Measurements from ENCODE around the gene NACA2.

GRCh38 chr17:61634942-61635538, 44.0 kb upstream of the NACA2 start:
- no peak for TF ChIP-seq FOXA1 (IDR thresholded peaks at IDR 0.05)
- TF ChIP-seq REST (IDR thresholded peaks at IDR 0.05) = no peak
- TF ChIP-seq, protein P1, sequence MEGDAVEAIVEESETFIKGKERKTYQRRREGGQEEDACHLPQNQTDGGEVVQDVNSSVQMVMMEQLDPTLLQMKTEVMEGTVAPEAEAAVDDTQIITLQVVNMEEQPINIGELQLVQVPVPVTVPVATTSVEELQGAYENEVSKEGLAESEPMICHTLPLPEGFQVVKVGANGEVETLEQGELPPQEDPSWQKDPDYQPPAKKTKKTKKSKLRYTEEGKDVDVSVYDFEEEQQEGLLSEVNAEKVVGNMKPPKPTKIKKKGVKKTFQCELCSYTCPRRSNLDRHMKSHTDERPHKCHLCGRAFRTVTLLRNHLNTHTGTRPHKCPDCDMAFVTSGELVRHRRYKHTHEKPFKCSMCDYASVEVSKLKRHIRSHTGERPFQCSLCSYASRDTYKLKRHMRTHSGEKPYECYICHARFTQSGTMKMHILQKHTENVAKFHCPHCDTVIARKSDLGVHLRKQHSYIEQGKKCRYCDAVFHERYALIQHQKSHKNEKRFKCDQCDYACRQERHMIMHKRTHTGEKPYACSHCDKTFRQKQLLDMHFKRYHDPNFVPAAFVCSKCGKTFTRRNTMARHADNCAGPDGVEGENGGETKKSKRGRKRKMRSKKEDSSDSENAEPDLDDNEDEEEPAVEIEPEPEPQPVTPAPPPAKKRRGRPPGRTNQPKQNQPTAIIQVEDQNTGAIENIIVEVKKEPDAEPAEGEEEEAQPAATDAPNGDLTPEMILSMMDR (IDR thresholded peaks at IDR 0.05; ENCODE audit: low read depth, low read length, missing input control) = no peak
- TF ChIP-seq, protein P2, sequence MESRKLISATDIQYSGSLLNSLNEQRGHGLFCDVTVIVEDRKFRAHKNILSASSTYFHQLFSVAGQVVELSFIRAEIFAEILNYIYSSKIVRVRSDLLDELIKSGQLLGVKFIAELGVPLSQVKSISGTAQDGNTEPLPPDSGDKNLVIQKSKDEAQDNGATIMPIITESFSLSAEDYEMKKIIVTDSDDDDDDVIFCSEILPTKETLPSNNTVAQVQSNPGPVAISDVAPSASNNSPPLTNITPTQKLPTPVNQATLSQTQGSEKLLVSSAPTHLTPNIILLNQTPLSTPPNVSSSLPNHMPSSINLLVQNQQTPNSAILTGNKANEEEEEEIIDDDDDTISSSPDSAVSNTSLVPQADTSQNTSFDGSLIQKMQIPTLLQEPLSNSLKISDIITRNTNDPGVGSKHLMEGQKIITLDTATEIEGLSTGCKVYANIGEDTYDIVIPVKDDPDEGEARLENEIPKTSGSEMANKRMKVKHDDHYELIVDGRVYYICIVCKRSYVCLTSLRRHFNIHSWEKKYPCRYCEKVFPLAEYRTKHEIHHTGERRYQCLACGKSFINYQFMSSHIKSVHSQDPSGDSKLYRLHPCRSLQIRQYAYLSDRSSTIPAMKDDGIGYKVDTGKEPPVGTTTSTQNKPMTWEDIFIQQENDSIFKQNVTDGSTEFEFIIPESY (IDR thresholded peaks at IDR 0.05) = no peak
- no peak for TF ChIP-seq JUND (IDR thresholded peaks at IDR 0.05)
- TF ChIP-seq TAF1 (conservative IDR thresholded peaks at IDR 0.05) = no peak
- no peak for TF ChIP-seq SP1 (IDR thresholded peaks at IDR 0.05)
- TF ChIP-seq, protein P3, sequence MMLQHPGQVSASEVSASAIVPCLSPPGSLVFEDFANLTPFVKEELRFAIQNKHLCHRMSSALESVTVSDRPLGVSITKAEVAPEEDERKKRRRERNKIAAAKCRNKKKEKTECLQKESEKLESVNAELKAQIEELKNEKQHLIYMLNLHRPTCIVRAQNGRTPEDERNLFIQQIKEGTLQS (IDR thresholded peaks at IDR 0.05) = no peak
- no peak for TF ChIP-seq HNF4A (conservative IDR thresholded peaks at IDR 0.05)
- TF ChIP-seq MAX (IDR thresholded peaks at IDR 0.05) = no peak
